Measurements from ENCODE around the gene ROS1.
"Not testable (repeated sequence)": the region's sequence is repeated elsewhere in the genome, so short reads cannot be mapped to it uniquely, and the experiment has no call there.

ROS1 gene

GRCh38 chr6:117381749-117382148, 44.0 kb downstream of the ROS1 start:
- DNase-seq (ENCODE audit: low spot score), result no peak

GRCh38 chr6:117380298-117380697, 45.4 kb downstream of the ROS1 start:
- DNase-seq (ENCODE audit: low spot score), result no peak

- DNase-seq (ENCODE audit: low spot score), result no peak
Observed at GRCh38 chr6:117375446-117375845, 50.3 kb downstream of the ROS1 start.

- DNase-seq (ENCODE audit: low spot score), result no peak
Observed at GRCh38 chr6:117373211-117373813, 52.4 kb downstream of the ROS1 start.

- DNase-seq (ENCODE audit: low spot score), result not testable (repeated sequence)
Observed at GRCh38 chr6:117372289-117372688, 53.5 kb downstream of the ROS1 start.

- DNase-seq (ENCODE audit: low spot score), result no peak
Observed at GRCh38 chr6:117371492-117371891, 54.2 kb downstream of the ROS1 start.

- DNase-seq (ENCODE audit: low spot score), result no peak
Observed at GRCh38 chr6:117359581-117359980, 66.2 kb downstream of the ROS1 start.

GRCh38 chr6:117354671-117355070, 71.1 kb downstream of the ROS1 start:
- DNase-seq (ENCODE audit: low spot score), result no peak

GRCh38 chr6:117352466-117353081, 73.2 kb downstream of the ROS1 start:
- DNase-seq (ENCODE audit: low spot score), result no peak

- no peak for DNase-seq (ENCODE audit: low spot score)
Observed at GRCh38 chr6:117351521-117351920, 74.2 kb downstream of the ROS1 start.

GRCh38 chr6:117346142-117346930, 79.4 kb downstream of the ROS1 start:
- peak; percentile 18 for DNase-seq (ENCODE audit: low spot score)

- no peak for DNase-seq (ENCODE audit: low spot score)
Observed at GRCh38 chr6:117345292-117345610, 80.5 kb downstream of the ROS1 start.

- peak; percentile 10 for DNase-seq (ENCODE audit: low spot score)
Observed at GRCh38 chr6:117344444-117345291, 81.1 kb downstream of the ROS1 start.

GRCh38 chr6:117338567-117338966, 87.2 kb downstream of the ROS1 start:
- DNase-seq (ENCODE audit: low spot score), result no peak

GRCh38 chr6:117329926-117330325, 95.8 kb downstream of the ROS1 start:
- DNase-seq (ENCODE audit: low spot score), result no peak

- DNase-seq (ENCODE audit: low spot score), result no peak
Observed at GRCh38 chr6:117328500-117328899, 97.2 kb downstream of the ROS1 start.

- no peak for DNase-seq (ENCODE audit: low spot score)
Observed at GRCh38 chr6:117328005-117328389, 97.7 kb downstream of the ROS1 start.

GRCh38 chr6:117327149-117328004, 98.4 kb downstream of the ROS1 start:
- DNase-seq (ENCODE audit: low spot score), result no peak

- no peak for DNase-seq (ENCODE audit: low spot score)
Observed at GRCh38 chr6:117326396-117326795, 99.3 kb downstream of the ROS1 start.

GRCh38 chr6:117317261-117317660, 108.5 kb downstream of the ROS1 start:
- no peak for DNase-seq (ENCODE audit: low spot score)

- no peak for DNase-seq (ENCODE audit: low spot score)
Observed at GRCh38 chr6:117311726-117312125, 114.0 kb downstream of the ROS1 start.

Data from SK-N-DZ (cell line).